ENCODE results near the gene MYH1.
"Not testable (repeated sequence)": the region's sequence is repeated elsewhere in the genome, so short reads cannot be mapped to it uniquely, and the experiment has no call there.

MYH1 gene
- total RNA-seq = 0 to 0.17 reads per million in 2 donors

- DNase-seq = no peak
These were observed at the start of gene MYH1 for GRCh38 chr17:10518271-10519037. Gene MYH1 (minus strand): TSS chr17:10518542. CDS start chr17:10516642, 1,900 bp downstream.

GRCh38 chr17:10563991-10564660, 45.8 kb upstream of the MYH1 start:
- DNase-seq = no peak

GRCh38 chr17:10558049-10558448, 39.7 kb upstream of the MYH1 start:
- no peak for DNase-seq

DNA sequence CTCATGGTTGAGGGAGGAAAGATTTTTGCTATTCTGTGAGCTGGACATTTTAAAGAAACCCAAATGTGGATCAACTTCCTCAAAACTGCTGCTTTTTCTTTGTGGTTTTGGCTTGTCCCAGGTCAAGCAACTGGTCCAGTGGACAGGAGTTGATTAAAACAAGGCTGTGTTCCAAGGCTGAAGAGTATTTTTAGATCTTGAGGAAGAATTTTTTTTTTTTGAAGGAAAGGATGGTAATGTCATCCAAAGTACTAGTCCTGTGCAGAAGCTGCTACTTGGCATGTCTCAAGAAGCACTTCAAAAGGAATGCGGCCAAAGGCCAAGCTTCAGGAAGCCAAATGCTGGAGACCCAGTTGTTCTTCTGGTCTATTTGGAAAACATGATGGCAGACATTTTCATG, 39.1 kb upstream of the MYH1 start:
- no peak for DNase-seq

DNA sequence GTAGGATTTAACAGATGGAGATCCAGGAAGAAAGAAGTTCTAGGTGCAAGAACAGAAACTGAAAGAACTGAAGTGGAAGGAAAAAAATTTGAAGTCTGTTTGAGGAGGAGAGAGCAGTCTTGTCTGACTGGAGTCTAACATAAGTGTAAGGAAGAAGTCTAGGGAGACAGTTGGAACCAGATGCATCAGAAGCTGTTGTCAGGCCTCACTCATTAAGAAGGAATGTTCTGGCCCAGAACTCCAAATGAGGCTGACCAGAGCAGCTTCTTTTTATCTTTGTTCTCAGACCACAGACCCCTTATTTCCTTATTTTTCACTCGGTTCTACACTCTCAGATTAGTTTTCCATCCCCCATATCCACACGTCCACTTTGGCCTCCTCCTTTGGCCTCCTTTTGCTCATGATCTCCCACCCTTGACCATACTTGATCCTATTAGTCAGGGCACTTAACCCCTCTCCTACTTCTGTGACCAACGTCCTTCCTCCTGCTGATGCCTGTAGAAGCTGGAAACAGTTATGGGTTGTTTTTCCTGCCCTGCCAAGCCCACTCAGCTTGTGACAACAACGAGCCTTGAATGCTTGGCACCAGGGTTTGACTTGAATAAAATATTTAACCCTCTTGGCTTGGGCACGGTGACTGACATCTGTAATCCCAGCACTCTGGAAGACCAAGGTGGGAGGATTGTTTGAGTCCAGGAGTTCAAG, 38.1 kb upstream of the MYH1 start:
- DNase-seq = no peak

DNA sequence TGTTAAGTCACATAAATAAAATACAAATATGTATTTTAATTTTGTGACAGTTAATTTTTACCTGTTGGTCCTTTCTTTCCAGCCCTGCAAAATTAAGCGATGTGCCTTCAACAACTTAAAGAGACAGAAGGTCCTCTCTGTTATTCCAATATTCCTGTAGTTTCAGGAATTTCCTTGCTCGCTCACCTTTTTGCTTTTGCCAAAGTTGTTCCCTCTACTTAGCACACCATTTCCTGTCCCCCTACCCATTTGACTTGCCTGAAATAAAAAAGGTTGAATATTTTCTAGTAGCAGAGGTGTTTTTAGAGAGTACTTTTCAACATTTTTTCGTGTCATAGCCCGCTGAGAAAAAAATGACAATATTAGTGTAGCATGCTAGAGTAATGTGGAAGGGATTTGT, 31.7 kb upstream of the MYH1 start:
- no peak for DNase-seq

- no peak for DNase-seq
These were observed 30.9 kb upstream of the MYH1 start, which contains the start of gene MYH2 for GRCh38 chr17:10549096-10549842. Gene MYH2 (minus strand): TSS chr17:10549658. CDS start chr17:10547920, 1,738 bp downstream.

DNA sequence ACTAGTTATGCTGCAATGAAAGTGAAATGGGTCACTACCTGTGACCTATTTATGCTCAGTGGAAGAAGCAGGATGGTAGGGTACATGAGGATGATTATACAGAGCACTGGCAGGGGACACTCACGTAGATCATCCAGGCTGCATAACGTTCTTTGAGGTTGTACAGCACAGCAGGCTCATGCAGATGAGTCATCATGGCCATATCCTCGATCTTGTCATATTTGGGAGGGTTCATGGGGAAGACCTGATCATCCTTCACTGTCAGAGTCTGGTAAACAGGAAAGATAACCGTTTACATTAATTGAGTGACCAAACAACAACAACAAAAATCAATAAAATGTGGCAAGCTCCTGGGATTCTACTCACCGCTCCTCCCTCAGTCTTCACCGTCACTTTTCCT, 29.0 kb upstream of the MYH1 start:
- DNase-seq = no peak

GRCh38 chr17:10543486-10543885, 25.1 kb upstream of the MYH1 start:
- DNase-seq = not testable (repeated sequence)

DNA sequence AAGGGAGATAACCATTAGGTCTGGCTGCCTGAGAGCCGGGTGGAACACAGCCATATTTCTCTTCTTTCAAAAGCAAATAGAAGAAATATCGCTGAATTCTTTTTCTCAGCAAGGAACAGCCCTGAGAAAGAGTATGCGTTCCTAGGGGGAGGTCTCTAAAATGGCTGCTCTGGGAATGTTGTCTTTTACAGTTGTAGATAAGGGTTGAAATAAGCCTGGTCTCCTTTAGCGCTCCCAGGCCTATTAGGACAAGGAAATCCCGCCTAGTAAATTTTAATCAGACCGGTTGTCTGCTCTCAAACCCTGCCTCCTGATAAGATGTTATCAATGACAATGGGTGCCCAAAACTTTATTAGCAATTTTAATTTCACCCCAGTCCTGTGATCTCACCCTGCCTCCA, 22.8 kb upstream of the MYH1 start:
- DNase-seq = not testable (repeated sequence)

- no peak for DNase-seq
These were observed 13.7 kb upstream of the MYH1 start for GRCh38 chr17:10532026-10532425.

DNA sequence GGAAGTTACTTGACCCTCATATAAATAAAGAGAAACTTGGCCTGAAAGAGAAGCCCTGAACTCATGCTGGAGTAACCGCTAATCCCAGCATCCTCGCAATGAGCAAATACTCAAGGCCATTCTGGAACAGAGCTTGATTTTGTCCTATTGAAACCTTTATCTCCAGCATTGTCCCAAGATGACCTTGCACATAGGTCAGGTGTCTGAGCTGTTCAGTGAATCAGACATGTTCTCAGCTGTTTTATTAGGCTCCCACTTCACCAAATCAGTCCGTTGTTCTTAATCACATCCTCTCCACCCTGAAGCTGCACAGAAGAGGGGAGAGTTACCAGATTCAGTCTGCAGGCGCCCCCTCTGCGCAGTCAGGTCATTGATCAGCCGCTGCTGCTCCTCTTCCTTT, 9.1 kb upstream of the MYH1 start:
- no peak for DNase-seq

DNA sequence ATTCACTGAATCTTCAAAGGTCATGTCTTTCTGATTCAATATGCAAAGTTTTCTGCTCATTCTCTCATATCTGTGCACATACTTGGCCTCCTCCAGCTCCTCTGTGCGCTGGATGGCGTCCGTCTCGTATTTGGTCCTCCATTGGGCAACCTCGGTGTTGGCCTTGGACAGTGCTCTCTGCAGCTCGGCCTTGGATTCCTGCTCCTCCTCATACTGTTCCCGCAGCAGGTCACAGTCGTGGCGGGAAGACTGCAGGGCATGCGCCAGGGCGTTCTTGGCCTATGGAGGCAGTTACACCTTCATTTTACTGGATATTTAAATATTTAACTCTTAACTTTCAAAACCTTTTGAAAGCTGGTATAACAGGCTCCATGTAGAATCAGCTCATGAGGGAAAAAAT, 8.2 kb upstream of the MYH1 start:
- no peak for DNase-seq

DNA sequence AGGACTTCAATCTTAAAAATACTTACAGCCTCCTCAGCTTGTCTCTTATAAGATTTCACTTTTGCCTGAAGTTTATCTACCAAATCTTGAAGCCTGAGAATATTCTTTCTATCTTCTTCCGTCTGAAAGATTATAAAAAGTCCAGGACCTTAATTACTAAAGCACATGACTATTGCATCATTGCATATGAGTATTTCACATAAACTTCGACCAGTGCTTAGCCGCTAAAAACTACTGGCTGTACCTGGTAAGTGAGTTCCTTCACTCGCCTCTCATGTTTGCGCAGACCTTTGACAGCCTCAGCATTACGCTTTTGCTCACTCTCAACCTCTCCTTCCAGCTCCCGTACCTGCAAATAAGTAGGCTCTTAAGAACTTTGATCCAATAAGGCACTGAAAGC, 4.7 kb upstream of the MYH1 start:
- DNase-seq = no peak

DNA sequence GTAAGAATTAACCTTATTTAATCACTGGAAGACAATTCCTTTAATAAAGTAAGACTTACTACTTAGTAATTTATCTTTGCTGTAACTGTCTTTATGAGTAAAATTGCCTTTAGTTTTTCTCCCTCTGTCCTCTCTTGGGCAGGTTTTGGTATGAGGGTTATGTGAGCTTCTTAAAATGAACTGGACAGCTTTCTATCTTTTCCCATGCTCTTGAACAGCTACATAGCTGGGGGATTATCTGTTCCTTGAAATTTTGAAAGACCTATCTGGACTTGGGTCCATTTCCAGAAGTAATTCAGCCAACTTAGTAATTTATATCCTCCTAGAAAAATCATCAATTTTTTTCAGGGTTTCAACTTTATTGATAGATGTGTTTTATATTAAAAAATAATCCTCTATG, 3.6 kb upstream of the MYH1 start:
- DNase-seq = no peak

DNA sequence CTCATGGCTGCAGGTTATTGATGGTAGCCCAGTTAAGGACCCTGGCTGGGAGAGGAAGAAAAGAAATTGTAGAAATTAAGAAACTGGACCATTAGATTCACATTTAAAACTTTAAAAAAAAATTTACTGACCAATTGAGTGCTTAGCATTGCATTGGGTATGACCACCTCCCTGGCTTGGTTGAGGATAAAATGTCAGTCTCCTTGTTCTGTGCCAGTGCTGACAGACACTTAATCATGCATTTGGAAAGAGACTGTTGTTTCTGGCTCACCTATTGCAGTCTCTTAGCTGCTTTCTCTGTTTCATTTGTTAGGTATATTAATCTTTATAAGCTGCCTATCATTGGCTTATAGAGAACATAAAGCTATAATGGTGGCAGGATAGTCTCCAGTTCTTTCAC, 1.7 kb downstream of the MYH1 start:
- no peak for DNase-seq

DNA sequence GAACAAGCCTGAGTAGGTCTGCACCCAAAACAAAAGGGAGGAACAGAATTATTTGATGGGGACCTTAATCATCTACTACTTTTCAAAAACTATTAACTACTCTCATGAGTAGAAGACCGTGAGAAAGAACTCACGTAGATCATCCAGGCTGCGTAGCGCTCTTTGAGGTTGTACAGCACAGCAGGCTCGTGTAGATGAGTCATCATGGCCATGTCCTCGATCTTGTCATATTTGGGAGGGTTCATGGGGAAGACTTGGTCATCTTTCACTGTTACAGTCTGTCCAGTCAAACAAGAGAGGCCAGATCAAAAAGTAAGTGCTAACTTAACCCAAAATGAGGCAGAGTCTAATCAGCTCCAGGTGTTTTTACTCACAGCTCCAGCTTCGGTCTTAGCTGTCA, 2.3 kb downstream of the MYH1 start:
- no peak for DNase-seq

DNA sequence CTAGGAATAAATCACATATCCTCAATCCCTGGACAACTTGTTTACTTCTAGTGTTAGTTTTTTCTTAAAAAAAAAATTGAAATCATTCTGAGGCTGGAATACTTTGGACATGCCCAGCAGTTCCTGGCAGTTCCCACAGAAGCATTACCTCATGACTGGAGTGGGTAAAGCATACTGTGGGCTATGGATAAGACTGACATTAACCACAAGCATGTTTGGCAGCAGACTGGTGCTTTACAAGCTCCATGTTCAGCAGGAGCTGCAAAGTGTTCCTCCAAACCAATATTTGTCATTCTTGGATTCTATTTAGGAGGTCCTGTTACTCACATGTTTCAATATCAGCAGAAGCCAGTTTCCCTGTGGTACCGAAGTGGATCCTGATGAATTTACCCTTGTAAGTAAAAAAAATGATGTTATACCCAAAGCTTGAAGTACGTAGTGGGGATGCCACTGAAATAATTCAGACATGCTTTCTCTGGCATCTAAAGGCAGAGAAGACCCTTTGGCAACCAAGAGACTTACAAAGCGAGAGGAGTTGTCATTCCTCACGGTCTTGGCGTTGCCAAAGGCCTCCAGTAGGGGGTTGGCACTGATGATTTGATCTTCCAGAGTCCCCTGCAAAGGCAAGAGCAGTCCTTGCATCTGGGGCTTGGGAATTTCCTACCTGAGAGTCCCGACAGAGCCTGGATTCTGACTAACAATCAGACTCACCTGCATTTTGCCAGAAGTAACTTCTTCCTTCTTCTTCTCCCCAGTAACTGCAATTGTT, 4.9 kb downstream of the MYH1 start:
- no peak for DNase-seq

GRCh38 chr17:10512856-10513255, 5.5 kb downstream of the MYH1 start:
- DNase-seq = no peak

DNA sequence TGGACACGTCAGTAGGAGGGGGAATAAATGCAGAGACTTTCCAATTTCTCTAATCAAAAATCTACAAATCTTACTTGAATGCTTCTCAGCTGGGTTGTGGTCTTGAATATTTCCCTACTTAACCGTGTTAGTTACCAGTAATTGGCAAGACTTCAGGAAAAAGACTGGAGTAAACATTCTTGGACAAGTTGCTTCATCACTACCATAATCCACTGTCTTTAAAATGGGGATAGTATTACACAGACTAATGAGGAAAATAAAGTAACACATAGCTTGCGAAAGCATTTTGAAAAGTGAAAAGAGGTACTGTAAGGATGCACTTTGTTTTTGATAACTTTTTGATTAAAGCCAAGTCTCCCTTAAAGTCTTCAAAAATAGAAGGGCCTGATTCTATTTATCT, 18.4 kb downstream of the MYH1 start:
- DNase-seq = no peak

- DNase-seq = no peak
These were observed 26.3 kb downstream of the MYH1 start for GRCh38 chr17:10492004-10492403.

- DNase-seq = no peak
These were observed 36.1 kb downstream of the MYH1 start for GRCh38 chr17:10482252-10482651.
